ENCODE measurements around the gene PSMD5.

DNA sequence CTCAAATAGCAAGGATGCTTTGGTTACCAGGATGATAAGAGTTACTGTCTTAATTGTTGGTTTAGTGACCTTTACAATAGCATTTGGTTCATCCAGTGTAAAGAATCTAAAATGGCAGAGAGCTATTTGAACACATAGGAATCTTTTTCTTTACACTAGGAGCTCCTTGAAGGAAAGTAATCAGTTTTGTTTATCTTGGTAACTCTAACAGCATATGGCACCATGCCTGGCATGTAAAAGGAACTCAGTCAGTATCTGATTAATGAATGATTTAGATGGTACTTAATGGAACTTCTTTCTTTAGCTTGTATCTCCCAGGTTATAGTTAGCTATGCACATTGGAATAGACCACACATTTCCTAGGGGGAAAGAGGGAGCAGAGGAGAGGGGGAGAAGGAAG is 9.9 kb downstream of the PSMD5 start:
- TF ChIP-seq, protein P1, sequence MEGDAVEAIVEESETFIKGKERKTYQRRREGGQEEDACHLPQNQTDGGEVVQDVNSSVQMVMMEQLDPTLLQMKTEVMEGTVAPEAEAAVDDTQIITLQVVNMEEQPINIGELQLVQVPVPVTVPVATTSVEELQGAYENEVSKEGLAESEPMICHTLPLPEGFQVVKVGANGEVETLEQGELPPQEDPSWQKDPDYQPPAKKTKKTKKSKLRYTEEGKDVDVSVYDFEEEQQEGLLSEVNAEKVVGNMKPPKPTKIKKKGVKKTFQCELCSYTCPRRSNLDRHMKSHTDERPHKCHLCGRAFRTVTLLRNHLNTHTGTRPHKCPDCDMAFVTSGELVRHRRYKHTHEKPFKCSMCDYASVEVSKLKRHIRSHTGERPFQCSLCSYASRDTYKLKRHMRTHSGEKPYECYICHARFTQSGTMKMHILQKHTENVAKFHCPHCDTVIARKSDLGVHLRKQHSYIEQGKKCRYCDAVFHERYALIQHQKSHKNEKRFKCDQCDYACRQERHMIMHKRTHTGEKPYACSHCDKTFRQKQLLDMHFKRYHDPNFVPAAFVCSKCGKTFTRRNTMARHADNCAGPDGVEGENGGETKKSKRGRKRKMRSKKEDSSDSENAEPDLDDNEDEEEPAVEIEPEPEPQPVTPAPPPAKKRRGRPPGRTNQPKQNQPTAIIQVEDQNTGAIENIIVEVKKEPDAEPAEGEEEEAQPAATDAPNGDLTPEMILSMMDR (IDR thresholded peaks at IDR 0.05; ENCODE audit: low read depth, low read length, poor library complexity, severe bottlenecking): no peak
- TF ChIP-seq EZH2phosphoT487 (IDR thresholded peaks at IDR 0.05; ENCODE audit: borderline replicate concordance, low read length): no peak
